ENCODE results near the gene KCND1. TPM values are rescaled to one million over a fixed set of nuclear protein-coding genes. Genes with fewer than 3 reads are reported as not detected.

KCND1 gene
- total and polyA plus RNA-seq, 10 of the 15 experiments (the other 5 are each of a cell fraction or from before 2014, with no cell fraction given) = 0.02 to 1.0 (median 0.39) TPM

DNA sequence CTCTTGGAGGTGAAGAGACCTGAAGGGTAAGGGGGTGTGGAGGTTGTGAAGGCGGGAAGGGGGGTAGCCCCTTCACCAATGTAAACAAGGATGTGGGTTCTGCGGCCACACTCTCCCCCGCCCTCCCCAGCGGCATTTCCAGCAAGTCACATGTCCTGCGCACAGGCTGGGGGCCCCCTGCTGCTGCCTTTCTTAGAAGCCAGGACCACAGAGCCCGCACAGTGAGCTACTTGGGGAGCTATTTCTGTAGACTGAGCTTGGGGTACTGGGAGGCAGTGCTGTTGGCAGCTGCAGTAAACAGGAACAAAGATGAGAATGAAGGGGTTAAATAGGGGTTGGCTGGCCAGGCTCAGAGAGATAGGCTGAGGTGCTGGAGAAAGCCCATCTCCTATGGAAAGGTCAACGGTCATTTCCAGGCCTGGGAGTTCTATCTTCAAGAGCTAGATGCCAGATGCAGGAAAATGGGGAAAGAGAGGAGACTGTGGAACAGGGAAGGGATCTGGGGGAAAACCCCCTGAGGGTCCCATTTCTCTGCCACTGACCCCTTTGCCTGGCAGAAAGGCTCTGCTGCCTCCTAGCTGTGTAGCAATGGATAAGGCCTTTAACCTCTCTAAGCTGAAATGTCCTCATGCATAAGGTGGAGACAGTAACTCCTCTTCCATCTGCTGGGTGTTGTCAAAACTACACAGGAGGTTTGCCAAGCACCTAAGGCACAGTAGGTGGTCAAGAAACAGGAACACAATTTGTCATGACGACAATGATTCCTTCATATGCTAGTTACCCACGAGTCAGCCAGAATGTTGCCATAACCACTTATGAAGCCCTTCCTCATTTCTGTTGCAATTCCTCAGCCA lies 34.4 kb downstream of the KCND1 start (continued):
- TF ChIP-seq, protein P1, sequence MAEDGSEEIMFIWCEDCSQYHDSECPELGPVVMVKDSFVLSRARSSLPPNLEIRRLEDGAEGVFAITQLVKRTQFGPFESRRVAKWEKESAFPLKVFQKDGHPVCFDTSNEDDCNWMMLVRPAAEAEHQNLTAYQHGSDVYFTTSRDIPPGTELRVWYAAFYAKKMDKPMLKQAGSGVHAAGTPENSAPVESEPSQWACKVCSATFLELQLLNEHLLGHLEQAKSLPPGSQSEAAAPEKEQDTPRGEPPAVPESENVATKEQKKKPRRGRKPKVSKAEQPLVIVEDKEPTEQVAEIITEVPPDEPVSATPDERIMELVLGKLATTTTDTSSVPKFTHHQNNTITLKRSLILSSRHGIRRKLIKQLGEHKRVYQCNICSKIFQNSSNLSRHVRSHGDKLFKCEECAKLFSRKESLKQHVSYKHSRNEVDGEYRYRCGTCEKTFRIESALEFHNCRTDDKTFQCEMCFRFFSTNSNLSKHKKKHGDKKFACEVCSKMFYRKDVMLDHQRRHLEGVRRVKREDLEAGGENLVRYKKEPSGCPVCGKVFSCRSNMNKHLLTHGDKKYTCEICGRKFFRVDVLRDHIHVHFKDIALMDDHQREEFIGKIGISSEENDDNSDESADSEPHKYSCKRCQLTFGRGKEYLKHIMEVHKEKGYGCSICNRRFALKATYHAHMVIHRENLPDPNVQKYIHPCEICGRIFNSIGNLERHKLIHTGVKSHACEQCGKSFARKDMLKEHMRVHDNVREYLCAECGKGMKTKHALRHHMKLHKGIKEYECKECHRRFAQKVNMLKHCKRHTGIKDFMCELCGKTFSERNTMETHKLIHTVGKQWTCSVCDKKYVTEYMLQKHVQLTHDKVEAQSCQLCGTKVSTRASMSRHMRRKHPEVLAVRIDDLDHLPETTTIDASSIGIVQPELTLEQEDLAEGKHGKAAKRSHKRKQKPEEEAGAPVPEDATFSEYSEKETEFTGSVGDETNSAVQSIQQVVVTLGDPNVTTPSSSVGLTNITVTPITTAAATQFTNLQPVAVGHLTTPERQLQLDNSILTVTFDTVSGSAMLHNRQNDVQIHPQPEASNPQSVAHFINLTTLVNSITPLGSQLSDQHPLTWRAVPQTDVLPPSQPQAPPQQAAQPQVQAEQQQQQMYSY (CRISPR knock-in tag; IDR thresholded peaks at IDR 0.05) = no peak
- TF ChIP-seq RCOR1 (conservative IDR thresholded peaks at IDR 0.05; ENCODE audit: low read depth, low read length) = 0 out of 2 replicates have a peak, but pooled peaks have one; percentile 11
- no peak; a peak in 1 of 4 replicates for TF ChIP-seq CEBPB (IDR thresholded peaks at IDR 0.05; ENCODE audit: borderline replicate concordance in 1 of 2, low read depth in 2 of 2, low read length in 2 of 2)
- peak; percentile 89 for TF ChIP-seq GATAD2B (conservative IDR thresholded peaks at IDR 0.05; ENCODE audit: low read depth)
- TF ChIP-seq MTA2 (IDR thresholded peaks at IDR 0.05; ENCODE audit: low read depth) = peak; percentile 88
- peak; percentile 65; the same call in 1 of the 2 replicates for TF ChIP-seq CREB1 (IDR thresholded peaks at IDR 0.05; ENCODE audit: low read depth)
- TF ChIP-seq, protein P2, sequence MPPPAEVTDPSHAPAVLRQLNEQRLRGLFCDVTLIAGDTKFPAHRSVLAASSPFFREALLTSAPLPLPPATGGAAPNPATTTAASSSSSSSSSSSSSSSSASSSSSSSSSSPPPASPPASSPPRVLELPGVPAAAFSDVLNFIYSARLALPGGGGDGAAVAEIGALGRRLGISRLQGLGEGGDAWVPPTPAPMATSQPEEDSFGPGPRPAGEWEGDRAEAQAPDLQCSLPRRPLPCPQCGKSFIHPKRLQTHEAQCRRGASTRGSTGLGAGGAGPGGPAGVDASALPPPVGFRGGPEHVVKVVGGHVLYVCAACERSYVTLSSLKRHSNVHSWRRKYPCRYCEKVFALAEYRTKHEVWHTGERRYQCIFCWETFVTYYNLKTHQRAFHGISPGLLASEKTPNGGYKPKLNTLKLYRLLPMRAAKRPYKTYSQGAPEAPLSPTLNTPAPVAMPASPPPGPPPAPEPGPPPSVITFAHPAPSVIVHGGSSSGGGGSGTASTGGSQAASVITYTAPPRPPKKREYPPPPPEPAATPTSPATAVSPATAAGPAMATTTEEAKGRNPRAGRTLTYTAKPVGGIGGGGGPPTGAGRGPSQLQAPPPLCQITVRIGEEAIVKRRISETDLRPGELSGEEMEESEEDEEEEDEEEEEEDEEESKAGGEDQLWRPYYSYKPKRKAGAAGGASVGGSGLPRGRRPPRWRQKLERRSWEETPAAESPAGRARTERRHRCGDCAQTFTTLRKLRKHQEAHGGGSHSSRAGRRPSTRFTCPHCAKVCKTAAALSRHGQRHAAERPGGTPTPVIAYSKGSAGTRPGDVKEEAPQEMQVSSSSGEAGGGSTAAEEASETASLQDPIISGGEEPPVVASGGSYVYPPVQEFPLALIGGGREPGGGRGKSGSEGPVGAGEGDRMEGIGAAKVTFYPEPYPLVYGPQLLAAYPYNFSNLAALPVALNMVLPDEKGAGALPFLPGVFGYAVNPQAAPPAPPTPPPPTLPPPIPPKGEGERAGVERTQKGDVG (CRISPR knock-in tag; IDR thresholded peaks at IDR 0.05) = no peak
- TF ChIP-seq SMARCA5 (IDR thresholded peaks at IDR 0.05) = peak; percentile 84
- no peak for TF ChIP-seq NFYB (IDR thresholded peaks at IDR 0.05; ENCODE audit: insufficient read depth, low read depth, low read length)
- TF ChIP-seq BACH1 (IDR thresholded peaks at IDR 0.05; ENCODE audit: borderline replicate concordance) = peak; percentile 64; the same call in 1 of the 2 replicates
- TF ChIP-seq HDAC6 (IDR thresholded peaks at IDR 0.05; ENCODE audit: unreplicated experiment) = no peak
- no peak for TF ChIP-seq ZNF207 (IDR thresholded peaks at IDR 0.05; ENCODE audit: borderline replicate concordance)
- TF ChIP-seq ASH2L (IDR thresholded peaks at IDR 0.05; ENCODE audit: borderline replicate concordance, low read depth) = peak; percentile 50; the same call in 1 of the 2 replicates
- TF ChIP-seq MEF2B (IDR thresholded peaks at IDR 0.05; ENCODE audit: partially characterized antibody, poor library complexity, severe bottlenecking) = peak; percentile 96
- TF ChIP-seq, protein P3, sequence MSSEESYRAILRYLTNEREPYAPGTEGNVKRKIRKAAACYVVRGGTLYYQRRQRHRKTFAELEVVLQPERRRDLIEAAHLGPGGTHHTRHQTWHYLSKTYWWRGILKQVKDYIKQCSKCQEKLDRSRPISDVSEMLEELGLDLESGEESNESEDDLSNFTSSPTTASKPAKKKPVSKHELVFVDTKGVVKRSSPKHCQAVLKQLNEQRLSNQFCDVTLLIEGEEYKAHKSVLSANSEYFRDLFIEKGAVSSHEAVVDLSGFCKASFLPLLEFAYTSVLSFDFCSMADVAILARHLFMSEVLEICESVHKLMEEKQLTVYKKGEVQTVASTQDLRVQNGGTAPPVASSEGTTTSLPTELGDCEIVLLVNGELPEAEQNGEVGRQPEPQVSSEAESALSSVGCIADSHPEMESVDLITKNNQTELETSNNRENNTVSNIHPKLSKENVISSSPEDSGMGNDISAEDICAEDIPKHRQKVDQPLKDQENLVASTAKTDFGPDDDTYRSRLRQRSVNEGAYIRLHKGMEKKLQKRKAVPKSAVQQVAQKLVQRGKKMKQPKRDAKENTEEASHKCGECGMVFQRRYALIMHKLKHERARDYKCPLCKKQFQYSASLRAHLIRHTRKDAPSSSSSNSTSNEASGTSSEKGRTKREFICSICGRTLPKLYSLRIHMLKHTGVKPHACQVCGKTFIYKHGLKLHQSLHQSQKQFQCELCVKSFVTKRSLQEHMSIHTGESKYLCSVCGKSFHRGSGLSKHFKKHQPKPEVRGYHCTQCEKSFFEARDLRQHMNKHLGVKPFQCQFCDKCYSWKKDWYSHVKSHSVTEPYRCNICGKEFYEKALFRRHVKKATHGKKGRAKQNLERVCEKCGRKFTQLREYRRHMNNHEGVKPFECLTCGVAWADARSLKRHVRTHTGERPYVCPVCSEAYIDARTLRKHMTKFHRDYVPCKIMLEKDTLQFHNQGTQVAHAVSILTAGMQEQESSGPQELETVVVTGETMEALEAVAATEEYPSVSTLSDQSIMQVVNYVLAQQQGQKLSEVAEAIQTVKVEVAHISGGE (CRISPR knock-in tag; IDR thresholded peaks at IDR 0.05) = no peak
- no peak for TF ChIP-seq SUPT20H (IDR thresholded peaks at IDR 0.05; ENCODE audit: borderline replicate concordance, control insufficient read depth, low read depth, low read length)
- TF ChIP-seq ATF7 (IDR thresholded peaks at IDR 0.05; ENCODE audit: low read depth) = peak; percentile 64
- TF ChIP-seq CHD2 (IDR thresholded peaks at IDR 0.05; ENCODE audit: borderline replicate concordance, low read depth, low read length) = peak; percentile 84
- no peak for TF ChIP-seq PAX8 (IDR thresholded peaks at IDR 0.05)

Data from GM12878 (cell line).